Thyroid gland (tissue), 4 donors: Measurements from ENCODE around the gene TRAPPC2L.

Experiments used
- CTCF ChIP-seq, 6 experiments: fragments of 200-600 bp in 3 of 6; fragments of 450-650 bp in 3 of 6; sonication (generic) in 3 of 6; IDR thresholded peaks; one replicate each; pipeline ENCODE4 v1.5.1; 2016 to 2019; ENCODE audit warnings: antibody characterized with exemption in 6 of 6, mild to moderate bottlenecking in 2 of 6, inconsistent platforms in 1 of 6, moderate library complexity in 1 of 6
- POLR2A ChIP-seq, 2 donors: fragments of 450-650 bp; IDR thresholded peaks; one replicate each; pipeline ENCODE4 v1.6.1; 2017; ENCODE audit warnings: antibody characterized with exemption in 2 of 2, mild to moderate bottlenecking in 2 of 2, moderate library complexity in 1 of 2

- TF ChIP-seq CTCF (IDR thresholded peaks at IDR 0.05) = no peak
- TF ChIP-seq POLR2A (IDR thresholded peaks at IDR 0.05) = no peak
These were observed 6.0 kb downstream of the TRAPPC2L start for GRCh38 chr16:88862968-88863367.
